Type B pancreatic cell (in vitro differentiated cells): ENCODE data around the gene CEP41. TPM values are rescaled to one million over a fixed set of nuclear protein-coding genes. Genes with fewer than 3 reads are reported as not detected.

ENCODE experiments used
- DNase-seq: peaks from one replicate; pipeline ENCODE4 v3.0.0; 2021; ENCODE audit warnings: mixed read lengths; ENCODE audit not compliant: unreplicated experiment; ENCODE audit errors: extremely low spot score
- H3K27ac Mint-ChIP-seq: 2 replicates; pipeline ENCODE4 v1.8.0; 2021; ENCODE audit warnings: mild to moderate bottlenecking, mixed read lengths
- H3K27me3 Mint-ChIP-seq: 2 replicates; pipeline ENCODE4 v1.8.0; 2021; ENCODE audit warnings: mixed read lengths
- H3K36me3 Mint-ChIP-seq: 2 replicates; pipeline ENCODE4 v1.8.0; 2021; ENCODE audit warnings: mixed read lengths
- H3K4me1 Mint-ChIP-seq: one replicate; pipeline ENCODE4 v1.8.0; 2021; ENCODE audit warnings: mixed read lengths; ENCODE audit not compliant: unreplicated experiment
- H3K4me3 Mint-ChIP-seq: 2 replicates; pipeline ENCODE4 v1.8.0; 2021; ENCODE audit warnings: mild to moderate bottlenecking, mixed read lengths
- H3K9me3 Mint-ChIP-seq: 2 replicates; pipeline ENCODE4 v1.8.0; 2021; ENCODE audit warnings: mixed read lengths
- CTCF ChIP-seq: fragments of 200-600 bp; sonication (generic); conservative IDR thresholded peaks from 2 replicates; pipeline ENCODE4 v1.5.0; 2021; ENCODE audit warnings: antibody characterized with exemption, mild to moderate bottlenecking
- total RNA-seq: library from RNA; stranded (reverse); gene quantifications from 2 replicates; pipeline ENCODE4 v1.2.1, GENCODE V29; 2021; ENCODE audit warnings: low replicate concordance

The CEP41 gene
- total RNA-seq, 1 donor from 2014 or later, result 33.0 TPM

- H3K27ac Mint-ChIP-seq, result peak overlapping the region; percentile 80
- H3K4me3 Mint-ChIP-seq, result peak overlapping the region; percentile 65
- TF ChIP-seq CTCF, result no peak
- no peak for DNase-seq
- H3K36me3 Mint-ChIP-seq, result no peaks in the 10 kb centered on the region
- H3K4me1 Mint-ChIP-seq, result peaks cover 56% of the 10 kb centered on the region
- H3K27me3 Mint-ChIP-seq, result no peaks in the 10 kb centered on the region
- H3K9me3 Mint-ChIP-seq, result no peaks in the 10 kb centered on the region
Observed at GRCh38 chr7:130350945-130351790, 89.6 kb downstream of the CEP41 start.

- H3K9me3 Mint-ChIP-seq, result no peaks in the 10 kb centered on the region
- H3K27me3 Mint-ChIP-seq, result no peaks in the 10 kb centered on the region
Observed at GRCh38 chr7:130349911-130350782, 90.7 kb downstream of the CEP41 start.

GRCh38 chr7:130346941-130347340, 93.9 kb downstream of the CEP41 start:
- no peak overlapping the region for H3K4me3 Mint-ChIP-seq
- H3K27ac Mint-ChIP-seq, result no peak overlapping the region
- DNase-seq, result no peak
- no peaks in the 10 kb centered on the region for H3K36me3 Mint-ChIP-seq
- no peaks in the 10 kb centered on the region for H3K9me3 Mint-ChIP-seq
- H3K27me3 Mint-ChIP-seq, result no peaks in the 10 kb centered on the region
- H3K4me1 Mint-ChIP-seq, result peaks cover 46% of the 10 kb centered on the region
- TF ChIP-seq CTCF, result no peak

More at GRCh38 chr7:130349911-130350782, 90.7 kb downstream of the CEP41 start:
- H3K36me3 Mint-ChIP-seq, result no peaks in the 10 kb centered on the region
- H3K27ac Mint-ChIP-seq, result peak overlapping the region; percentile 80
- TF ChIP-seq CTCF, result no peak
- peak overlapping the region; percentile 57 for H3K4me3 Mint-ChIP-seq
- peaks cover 61% of the 10 kb centered on the region for H3K4me1 Mint-ChIP-seq
- DNase-seq, result no peak

- no peaks in the 10 kb centered on the region for H3K9me3 Mint-ChIP-seq
- no peaks in the 10 kb centered on the region for H3K36me3 Mint-ChIP-seq
- no peak for TF ChIP-seq CTCF
- no peaks in the 10 kb centered on the region for H3K27me3 Mint-ChIP-seq
- H3K27ac Mint-ChIP-seq, result no peak overlapping the region
- H3K4me3 Mint-ChIP-seq, result no peak overlapping the region
- peaks cover 40% of the 10 kb centered on the region for H3K4me1 Mint-ChIP-seq
- no peak for DNase-seq
Observed at GRCh38 chr7:130346177-130346905, 94.5 kb downstream of the CEP41 start.

GRCh38 chr7:130345725-130346124, 95.1 kb downstream of the CEP41 start:
- TF ChIP-seq CTCF, result no peak
- no peak for DNase-seq
- Mint-ChIP-seq H3K27me3 (no peaks in the 10 kb centered on the region), H3K27ac (peak overlapping the region; percentile 49), H3K9me3 (no peaks in the 10 kb centered on the region), H3K4me3 (peak overlapping the region; percentile 1), H3K36me3 (no peaks in the 10 kb centered on the region), H3K4me1 (peaks cover 34% of the 10 kb centered on the region)
